GM12873 (cell line): ENCODE data around the gene PFKFB2.

Experiments
- TF ChIP-seq, protein P1 (sequence below): IDR thresholded peaks from 2 replicates; pipeline ENCODE4 v1.5.1; 2012; ENCODE audit warnings: low read depth, mild to moderate bottlenecking, moderate library complexity, low read length, control low read depth; ENCODE audit not compliant: insufficient read depth; ENCODE audit errors: missing control alignments

Gene PFKFB2

DNA sequence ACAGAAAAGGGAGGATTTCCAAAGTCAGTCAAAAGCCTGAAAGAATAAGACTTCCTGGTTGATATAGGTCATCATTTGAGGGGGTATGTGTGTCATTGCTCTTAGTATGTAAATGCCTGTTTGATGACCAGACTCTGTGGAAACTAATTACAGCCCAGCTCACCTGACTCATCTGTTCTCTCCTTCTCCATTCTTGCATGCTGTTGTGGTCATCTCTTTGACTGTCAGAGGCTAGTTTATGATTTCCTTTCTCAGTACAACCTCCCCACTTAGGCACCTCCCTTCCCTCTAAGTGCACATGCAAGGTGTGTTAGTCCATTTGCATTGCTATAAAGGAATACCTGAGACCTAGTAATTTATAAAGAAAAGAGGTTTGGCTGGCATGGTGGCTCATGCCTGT is 18.1 kb upstream of the PFKFB2 start:
- TF ChIP-seq, protein P1, sequence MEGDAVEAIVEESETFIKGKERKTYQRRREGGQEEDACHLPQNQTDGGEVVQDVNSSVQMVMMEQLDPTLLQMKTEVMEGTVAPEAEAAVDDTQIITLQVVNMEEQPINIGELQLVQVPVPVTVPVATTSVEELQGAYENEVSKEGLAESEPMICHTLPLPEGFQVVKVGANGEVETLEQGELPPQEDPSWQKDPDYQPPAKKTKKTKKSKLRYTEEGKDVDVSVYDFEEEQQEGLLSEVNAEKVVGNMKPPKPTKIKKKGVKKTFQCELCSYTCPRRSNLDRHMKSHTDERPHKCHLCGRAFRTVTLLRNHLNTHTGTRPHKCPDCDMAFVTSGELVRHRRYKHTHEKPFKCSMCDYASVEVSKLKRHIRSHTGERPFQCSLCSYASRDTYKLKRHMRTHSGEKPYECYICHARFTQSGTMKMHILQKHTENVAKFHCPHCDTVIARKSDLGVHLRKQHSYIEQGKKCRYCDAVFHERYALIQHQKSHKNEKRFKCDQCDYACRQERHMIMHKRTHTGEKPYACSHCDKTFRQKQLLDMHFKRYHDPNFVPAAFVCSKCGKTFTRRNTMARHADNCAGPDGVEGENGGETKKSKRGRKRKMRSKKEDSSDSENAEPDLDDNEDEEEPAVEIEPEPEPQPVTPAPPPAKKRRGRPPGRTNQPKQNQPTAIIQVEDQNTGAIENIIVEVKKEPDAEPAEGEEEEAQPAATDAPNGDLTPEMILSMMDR, result no peak

- TF ChIP-seq, protein P1, result no peak
Measured at GRCh38 chr1:207035877-207036551, 17.1 kb upstream of the PFKFB2 start.

GRCh38 chr1:207036865-207037264 is 16.2 kb upstream of the PFKFB2 start:
- TF ChIP-seq, protein P1, result no peak

- TF ChIP-seq, protein P1, result no peak
Measured at GRCh38 chr1:207039380-207040180, 13.5 kb upstream of the PFKFB2 start.

GRCh38 chr1:207040181-207040533 is 12.9 kb upstream of the PFKFB2 start:
- TF ChIP-seq, protein P1, result no peak

GRCh38 chr1:207045453-207045852 is 7.6 kb upstream of the PFKFB2 start:
- TF ChIP-seq, protein P1, result no peak

DNA sequence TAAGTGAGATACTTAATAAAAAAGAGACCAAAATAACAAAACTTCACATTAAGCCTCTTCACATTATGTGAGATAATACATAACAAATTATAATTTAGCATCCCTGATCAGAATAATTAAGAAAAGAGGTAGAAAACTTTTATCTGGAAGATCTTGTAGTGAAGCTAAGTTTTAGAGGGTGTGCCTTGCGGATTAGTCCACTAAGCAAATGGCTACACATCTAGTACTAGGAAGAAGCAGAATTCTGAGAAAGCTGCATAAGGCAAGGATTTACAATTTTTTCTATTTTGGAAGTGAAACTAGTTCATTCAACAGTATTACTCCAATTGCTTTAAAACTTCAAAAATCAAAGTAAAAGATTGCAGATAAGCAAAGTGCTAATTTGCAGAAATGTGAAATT is 5.6 kb upstream of the PFKFB2 start:
- TF ChIP-seq, protein P1, result no peak
